K562 (cell line): ENCODE data around the gene SGMS1. TPM values are rescaled to one million over a fixed set of nuclear protein-coding genes. Genes with fewer than 3 reads are reported as not detected.

Experiments used
- ARNT ChIP-seq, 2 experiments: fragments of 450-650 bp; IDR thresholded peaks; 2 replicates each; pipeline ENCODE4 v1.6.1; 2016; ENCODE audit warnings: mild to moderate bottlenecking in 1 of 2
- ATF6 ChIP-seq: sonication (generic); formaldehyde crosslinking; IDR thresholded peaks from 2 replicates; pipeline ENCODE4 v1.4.0; 2020; ENCODE audit warnings: mild to moderate bottlenecking, missing genetic modification reagents
- BRF2 ChIP-seq: IDR thresholded peaks from 3 replicates; pipeline ENCODE4 v1.6.1; 2011; ENCODE audit warnings: borderline replicate concordance, mild to moderate bottlenecking; ENCODE audit not compliant: insufficient read length, insufficient read depth
- CBFA2T3 ChIP-seq: fragments of 450-650 bp; IDR thresholded peaks from 2 replicates; pipeline ENCODE4 v1.6.1; 2017
- FOXK2 ChIP-seq, 2 experiments: fragments of 450-650 bp; IDR thresholded peaks in 1 of 2; conservative IDR thresholded peaks in 1 of 2; 2 replicates each; pipeline ENCODE4 v1.6.1; 2016; ENCODE audit warnings: low read depth in 2 of 2, mild to moderate bottlenecking in 1 of 2
- HSF4 ChIP-seq: fragments of 250-450 bp; sonication (Bioruptor Pico); IDR thresholded peaks from 2 replicates; pipeline ENCODE4 v2.1.2; 2022; ENCODE audit warnings: mild to moderate bottlenecking, moderate library complexity, borderline replicate concordance
- MAX ChIP-seq: sonication (generic); formaldehyde crosslinking; IDR thresholded peaks from 2 replicates; pipeline ENCODE4 v1.9.0; 2022; ENCODE audit warnings: mild to moderate bottlenecking, missing genetic modification reagents
- MTA3 ChIP-seq: fragments of 450-650 bp; formaldehyde crosslinking; IDR thresholded peaks from 2 replicates; pipeline ENCODE4 v1.6.1; 2017; ENCODE audit warnings: mild to moderate bottlenecking, borderline replicate concordance
- POLR2B ChIP-seq: fragments of 450-650 bp; IDR thresholded peaks from 2 replicates; pipeline ENCODE4 v1.6.1; 2018; ENCODE audit warnings: low read depth; ENCODE audit not compliant: partially characterized antibody
- RREB1 ChIP-seq: fragments of 250-450 bp; sonication (Bioruptor Pico); IDR thresholded peaks from 2 replicates; pipeline ENCODE4 v1.4.0; 2020
- TAF1 ChIP-seq: IDR thresholded peaks from 2 replicates; pipeline ENCODE4 v1.6.1; 2011; ENCODE audit warnings: mild to moderate bottlenecking, low read length, moderate library complexity; ENCODE audit not compliant: insufficient read depth, control insufficient read depth, severe bottlenecking; ENCODE audit errors: extremely low read depth
- ZBTB1 ChIP-seq: sonication (generic); formaldehyde crosslinking; IDR thresholded peaks from 2 replicates; pipeline ENCODE4 v1.8.1; 2023; ENCODE audit warnings: missing genetic modification reagents, low read depth, mild to moderate bottlenecking, borderline replicate concordance
- ZBTB17 ChIP-seq: fragments of 450-650 bp; formaldehyde crosslinking; IDR thresholded peaks from 2 replicates; pipeline ENCODE4 v1.4.0; 2020; ENCODE audit warnings: mild to moderate bottlenecking
- ZNF121 ChIP-seq: sonication (generic); formaldehyde crosslinking; conservative IDR thresholded peaks from 2 replicates; pipeline ENCODE4 v1.8.0; 2022; ENCODE audit warnings: missing genetic modification reagents
- ZNF445 ChIP-seq: fragments of 250-450 bp; sonication (Bioruptor Pico); IDR thresholded peaks from 2 replicates; pipeline ENCODE4 v1.4.0; 2020; ENCODE audit warnings: low read depth, mild to moderate bottlenecking, moderate library complexity
- ZNF589 ChIP-seq: fragments of 200-800 bp; sonication (Bioruptor generic); IDR thresholded peaks from 2 replicates; pipeline ENCODE4 v1.6.1; 2016; ENCODE audit warnings: low read depth, missing genetic modification characterization, missing compliant biosample characterization
- ZNF780A ChIP-seq: fragments of 250-450 bp; sonication (Bioruptor Pico); IDR thresholded peaks from 2 replicates; pipeline ENCODE4 v1.5.0; 2021; ENCODE audit warnings: mild to moderate bottlenecking
- polyA plus RNA-seq, 8 experiments: library from polyadenylated mRNA; depleted of rRNA in 4 of 8; stranded (reverse) in 5 of 8; unstranded in 3 of 8; fragments of >200 nt; fragmentation: Nextera tagmentation in 2 of 8; fragmentation: Illumina TruSeq in 1 of 8; extraction: Ambion mirVana in 2 of 8; extraction: Trizol in 1 of 8; gene quantifications; 2 replicates each; pipeline versions ENCODE4 v1.2.1 to v1.2.3, GENCODE V29; 2011 to 2014; ENCODE audit warnings: inconsistent platforms in 1 of 8, missing spikeins in 1 of 8
- total RNA-seq, 7 experiments: library from RNA; depleted of rRNA in 6 of 7; stranded (reverse); fragments of >200 nt in 6 of 7; fragmentation: Illumina TruSeq in 2 of 7; extraction: Trizol in 2 of 7; gene quantifications; 2 replicates each; pipeline versions ENCODE4 v1.2.1 to v1.2.3, GENCODE V29; 2011 to 2021; ENCODE audit warnings: low replicate concordance in 1 of 7

Gene SGMS1
- total and polyA plus RNA-seq, 9 of the 15 experiments (the other 6 are each of a cell fraction or from before 2014, with no cell fraction given), result 22.6 to 232 (median 82.2) TPM

- TF ChIP-seq ATF6 (CRISPR knock-in tag), result 0 out of 2 replicates have a peak, but pooled peaks have one; percentile 45
- no peak for TF ChIP-seq POLR2B
- no peak for TF ChIP-seq BRF2
- TF ChIP-seq ZBTB17 (CRISPR knock-in tag), result 0 out of 2 replicates have a peak, but pooled peaks have one; percentile 20
- TF ChIP-seq MTA3, result no peak
- TF ChIP-seq ARNT (IDR thresholded peaks at IDR 0.05), result no peak
- TF ChIP-seq ZBTB1, result no peak
- TF ChIP-seq ZNF780A (CRISPR knock-in tag), result no peak
- no peak for TF ChIP-seq ZNF445 (CRISPR knock-in tag)
- peak; percentile 72; the same call in 1 of the 2 replicates for TF ChIP-seq HSF4 (CRISPR knock-in tag)
- no peak for TF ChIP-seq MAX (CRISPR knock-in tag)
- no peak for TF ChIP-seq CBFA2T3
- TF ChIP-seq ZNF121 (CRISPR knock-in tag), result no peak
- TF ChIP-seq ZNF589 (CRISPR knock-in tag), result peak; percentile 61
- TF ChIP-seq RREB1, result no peak
- TF ChIP-seq TAF1, result peak; percentile 90
- TF ChIP-seq FOXK2 (conservative IDR thresholded peaks at IDR 0.05 in 1 of 2, IDR thresholded peaks at IDR 0.05 in 1 of 2; ENCODE audit: low read depth in 2 of 2), result no peak
Observed at GRCh38 chr10:50326757-50327701, 296.7 kb downstream of the SGMS1 start (continued).
